Measurements from ENCODE around the gene PCBP3.

- TF ChIP-seq, protein P1, sequence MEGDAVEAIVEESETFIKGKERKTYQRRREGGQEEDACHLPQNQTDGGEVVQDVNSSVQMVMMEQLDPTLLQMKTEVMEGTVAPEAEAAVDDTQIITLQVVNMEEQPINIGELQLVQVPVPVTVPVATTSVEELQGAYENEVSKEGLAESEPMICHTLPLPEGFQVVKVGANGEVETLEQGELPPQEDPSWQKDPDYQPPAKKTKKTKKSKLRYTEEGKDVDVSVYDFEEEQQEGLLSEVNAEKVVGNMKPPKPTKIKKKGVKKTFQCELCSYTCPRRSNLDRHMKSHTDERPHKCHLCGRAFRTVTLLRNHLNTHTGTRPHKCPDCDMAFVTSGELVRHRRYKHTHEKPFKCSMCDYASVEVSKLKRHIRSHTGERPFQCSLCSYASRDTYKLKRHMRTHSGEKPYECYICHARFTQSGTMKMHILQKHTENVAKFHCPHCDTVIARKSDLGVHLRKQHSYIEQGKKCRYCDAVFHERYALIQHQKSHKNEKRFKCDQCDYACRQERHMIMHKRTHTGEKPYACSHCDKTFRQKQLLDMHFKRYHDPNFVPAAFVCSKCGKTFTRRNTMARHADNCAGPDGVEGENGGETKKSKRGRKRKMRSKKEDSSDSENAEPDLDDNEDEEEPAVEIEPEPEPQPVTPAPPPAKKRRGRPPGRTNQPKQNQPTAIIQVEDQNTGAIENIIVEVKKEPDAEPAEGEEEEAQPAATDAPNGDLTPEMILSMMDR (IDR thresholded peaks at IDR 0.05; ENCODE audit: insufficient read depth, low read length, poor library complexity, severe bottlenecking), result no peak
- TF ChIP-seq EZH2phosphoT487 (conservative IDR thresholded peaks at IDR 0.05; ENCODE audit: low read length), result no peak
Observed at GRCh38 chr21:45910548-45911221, 267.2 kb downstream of the PCBP3 start.

Measured in SU-DHL-6 (cell line).